Neural progenitor cell (in vitro differentiated cells): ENCODE data around the gene TREML4. TPM values are rescaled to one million over a fixed set of nuclear protein-coding genes. Genes with fewer than 3 reads are reported as not detected.

Source experiments
- DNase-seq: peaks from one replicate; pipeline ENCODE4 v3.0.0-alpha.2; 2016; ENCODE audit warnings: low spot score
- H2AFZ ChIP-seq: fragments of 200-600 bp; sonication (generic); replicated peaks from 2 replicates; pipeline ENCODE4 v1.6.1; 2016; ENCODE audit warnings: antibody characterized with exemption
- H3F3A ChIP-seq: fragments of 200-600 bp; sonication (generic); 2 replicates; pipeline ENCODE4 v1.6.1; 2016; ENCODE audit warnings: antibody characterized with exemption, low read depth
- H3K27ac ChIP-seq: fragments of 200-600 bp; sonication (generic); 2 replicates; pipeline ENCODE4 v1.5.1; 2016; ENCODE audit warnings: mild to moderate bottlenecking
- H3K27me3 ChIP-seq: fragments of 200-600 bp; sonication (generic); 2 replicates; pipeline ENCODE4 v1.6.1; 2016; ENCODE audit warnings: mild to moderate bottlenecking, moderate library complexity
- H3K36me3 ChIP-seq: fragments of 200-600 bp; sonication (generic); 2 replicates; pipeline ENCODE4 v1.5.1; 2016
- H3K4me1 ChIP-seq: fragments of 200-600 bp; sonication (generic); 2 replicates; pipeline ENCODE4 v1.6.1; 2016; ENCODE audit warnings: mixed run types
- H3K4me2 ChIP-seq: fragments of 200-600 bp; sonication (generic); 2 replicates; pipeline ENCODE4 v1.6.1; 2016
- H3K4me3 ChIP-seq: fragments of 200-600 bp; sonication (generic); 2 replicates; pipeline ENCODE4 v1.5.1; 2016
- H3K79me2 ChIP-seq: fragments of 200-600 bp; sonication (generic); 2 replicates; pipeline ENCODE4 v1.6.1; 2016; ENCODE audit warnings: low read depth
- H3K9ac ChIP-seq: fragments of 200-600 bp; sonication (generic); 2 replicates; pipeline ENCODE4 v1.6.1; 2016
- H3K9me3 ChIP-seq: fragments of 200-600 bp; sonication (generic); 2 replicates; pipeline ENCODE4 v1.5.1; 2016; ENCODE audit warnings: low read depth
- H4K20me1 ChIP-seq: fragments of 200-600 bp; sonication (generic); 2 replicates; pipeline ENCODE4 v1.6.1; 2016; ENCODE audit warnings: low read depth
- H3K27ac Mint-ChIP-seq: 3 replicates; pipeline ENCODE4 v1.8.0; 2021; ENCODE audit warnings: mixed read lengths
- H3K27me3 Mint-ChIP-seq: 2 replicates; pipeline ENCODE4 v1.8.0; 2022; ENCODE audit warnings: low read depth, mild to moderate bottlenecking, inconsistent platforms, moderate library complexity, mixed read lengths; ENCODE audit not compliant: insufficient read depth
- H3K36me3 Mint-ChIP-seq: 3 replicates; pipeline ENCODE4 v1.8.0; 2021; ENCODE audit warnings: mixed read lengths
- H3K4me1 Mint-ChIP-seq: 3 replicates; pipeline ENCODE4 v1.8.0; 2021; ENCODE audit warnings: mixed read lengths
- H3K4me3 Mint-ChIP-seq: 3 replicates; pipeline ENCODE4 v1.8.0; 2021; ENCODE audit warnings: mild to moderate bottlenecking, moderate library complexity, mixed read lengths
- H3K9me3 Mint-ChIP-seq: 3 replicates; pipeline ENCODE4 v1.8.0; 2020; ENCODE audit warnings: mixed read lengths
- EZH2 ChIP-seq: fragments of 200-600 bp; sonication (generic); IDR thresholded peaks from 2 replicates; pipeline ENCODE4 v1.6.1; 2017; ENCODE audit warnings: antibody characterized with exemption, mild to moderate bottlenecking, moderate library complexity
- EZH2phosphoT487 ChIP-seq: fragments of 200-600 bp; sonication (generic); IDR thresholded peaks from 2 replicates; pipeline ENCODE4 v1.6.1; 2017; ENCODE audit warnings: antibody characterized with exemption
- total RNA-seq: library from RNA; depleted of rRNA; stranded (reverse); fragments of >200 nt; gene quantifications from 2 replicates; pipeline ENCODE4 v1.2.3, GENCODE V29; 2015; ENCODE audit warnings: low replicate concordance
- TF ChIP-seq, protein P1 (sequence below): fragments of 200-600 bp; sonication (generic); IDR thresholded peaks from 2 replicates; pipeline ENCODE4 v1.5.1; 2017; ENCODE audit warnings: antibody characterized with exemption, mild to moderate bottlenecking

TREML4 gene
- total RNA-seq, 1 donor from 2014 or later, result not detected

DNA sequence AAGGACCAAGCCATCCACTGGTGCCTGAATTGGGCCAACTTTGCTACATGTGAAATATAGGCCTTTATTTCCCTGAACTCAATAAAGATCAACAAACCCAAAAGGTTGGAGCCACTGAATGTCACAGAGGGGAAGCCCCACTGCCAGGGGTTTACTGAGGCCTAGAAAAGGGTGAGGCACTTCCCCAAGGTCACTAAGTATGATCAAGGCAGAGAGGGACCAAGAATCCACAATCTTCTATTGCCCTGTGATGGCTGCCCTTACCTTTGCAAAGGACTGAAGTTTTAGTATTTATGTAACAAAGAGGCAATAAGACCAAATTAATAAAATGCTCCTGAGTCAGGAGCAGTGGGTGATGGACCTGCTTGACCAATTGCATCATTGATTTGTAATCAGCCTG lies 40.3 kb downstream of the TREML4 start:
- no peaks in the 10 kb centered on the region for H3F3A ChIP-seq
- Mint-ChIP-seq H3K27me3 (peaks cover 6% of the 10 kb centered on the region), H3K4me1 (no peaks in the 10 kb centered on the region), H3K36me3 (no peaks in the 10 kb centered on the region), H3K4me3 (no peak overlapping the region), H3K9me3 (peaks cover 4% of the 10 kb centered on the region), H3K27ac (no peak overlapping the region)
- no peak overlapping the region for H3K4me3 ChIP-seq
- H3K79me2 ChIP-seq, result no peaks in the 10 kb centered on the region
- H3K4me2 ChIP-seq, result no peak overlapping the region
- no peaks in the 10 kb centered on the region for H3K4me1 ChIP-seq
- no peak for DNase-seq
- no peak overlapping the region for H3K9ac ChIP-seq
- no peak overlapping the region for H3K27ac ChIP-seq
- TF ChIP-seq EZH2 (no peak), EZH2phosphoT487 (no peak)
- TF ChIP-seq, protein P1, sequence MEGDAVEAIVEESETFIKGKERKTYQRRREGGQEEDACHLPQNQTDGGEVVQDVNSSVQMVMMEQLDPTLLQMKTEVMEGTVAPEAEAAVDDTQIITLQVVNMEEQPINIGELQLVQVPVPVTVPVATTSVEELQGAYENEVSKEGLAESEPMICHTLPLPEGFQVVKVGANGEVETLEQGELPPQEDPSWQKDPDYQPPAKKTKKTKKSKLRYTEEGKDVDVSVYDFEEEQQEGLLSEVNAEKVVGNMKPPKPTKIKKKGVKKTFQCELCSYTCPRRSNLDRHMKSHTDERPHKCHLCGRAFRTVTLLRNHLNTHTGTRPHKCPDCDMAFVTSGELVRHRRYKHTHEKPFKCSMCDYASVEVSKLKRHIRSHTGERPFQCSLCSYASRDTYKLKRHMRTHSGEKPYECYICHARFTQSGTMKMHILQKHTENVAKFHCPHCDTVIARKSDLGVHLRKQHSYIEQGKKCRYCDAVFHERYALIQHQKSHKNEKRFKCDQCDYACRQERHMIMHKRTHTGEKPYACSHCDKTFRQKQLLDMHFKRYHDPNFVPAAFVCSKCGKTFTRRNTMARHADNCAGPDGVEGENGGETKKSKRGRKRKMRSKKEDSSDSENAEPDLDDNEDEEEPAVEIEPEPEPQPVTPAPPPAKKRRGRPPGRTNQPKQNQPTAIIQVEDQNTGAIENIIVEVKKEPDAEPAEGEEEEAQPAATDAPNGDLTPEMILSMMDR, result no peak
- H3K27me3 ChIP-seq, result no peaks in the 10 kb centered on the region
- no peaks in the 10 kb centered on the region for H3K9me3 ChIP-seq
- H2AFZ ChIP-seq, result no peak overlapping the region
- no peaks in the 10 kb centered on the region for H3K36me3 ChIP-seq
- H4K20me1 ChIP-seq, result no peaks in the 10 kb centered on the region

DNA sequence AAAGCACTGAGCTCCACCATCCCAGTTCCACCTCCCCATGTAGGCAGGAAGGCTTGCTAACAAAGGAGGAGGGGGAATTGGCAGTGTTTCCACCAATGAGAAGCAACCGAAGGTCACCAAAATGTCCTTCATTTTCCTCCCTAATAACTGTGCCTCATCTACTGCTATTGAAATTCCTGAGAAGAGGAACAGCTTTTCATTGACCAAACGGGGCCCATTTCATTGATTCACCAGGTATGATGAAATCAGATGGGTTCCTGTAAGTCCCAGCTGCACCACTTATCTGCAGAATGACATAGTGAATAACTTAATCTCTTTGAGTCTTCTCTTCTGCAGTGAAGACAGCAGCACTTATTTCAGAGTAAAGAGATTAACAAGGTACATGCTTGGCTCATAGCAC lies 41.0 kb downstream of the TREML4 start:
- Histone ChIP-seq H4K20me1 (no peaks in the 10 kb centered on the region), H3K9me3 (no peaks in the 10 kb centered on the region), H3K4me2 (no peak overlapping the region), H3K79me2 (no peaks in the 10 kb centered on the region), H3K27ac (no peak overlapping the region), H3K4me1 (no peaks in the 10 kb centered on the region), H2AFZ (no peak overlapping the region), H3F3A (no peaks in the 10 kb centered on the region), H3K4me3 (no peak overlapping the region), H3K36me3 (no peaks in the 10 kb centered on the region), H3K27me3 (no peaks in the 10 kb centered on the region), H3K9ac (no peak overlapping the region)
- no peaks in the 10 kb centered on the region for H3K9me3 Mint-ChIP-seq
- no peaks in the 10 kb centered on the region for H3K36me3 Mint-ChIP-seq
- H3K4me3 Mint-ChIP-seq, result no peak overlapping the region
- TF ChIP-seq EZH2phosphoT487, result no peak
- TF ChIP-seq, protein P1, result no peak
- TF ChIP-seq EZH2, result no peak
- H3K4me1 Mint-ChIP-seq, result no peaks in the 10 kb centered on the region
- peaks cover 6% of the 10 kb centered on the region for H3K27me3 Mint-ChIP-seq
- H3K27ac Mint-ChIP-seq, result no peak overlapping the region
- no peak for DNase-seq

DNA sequence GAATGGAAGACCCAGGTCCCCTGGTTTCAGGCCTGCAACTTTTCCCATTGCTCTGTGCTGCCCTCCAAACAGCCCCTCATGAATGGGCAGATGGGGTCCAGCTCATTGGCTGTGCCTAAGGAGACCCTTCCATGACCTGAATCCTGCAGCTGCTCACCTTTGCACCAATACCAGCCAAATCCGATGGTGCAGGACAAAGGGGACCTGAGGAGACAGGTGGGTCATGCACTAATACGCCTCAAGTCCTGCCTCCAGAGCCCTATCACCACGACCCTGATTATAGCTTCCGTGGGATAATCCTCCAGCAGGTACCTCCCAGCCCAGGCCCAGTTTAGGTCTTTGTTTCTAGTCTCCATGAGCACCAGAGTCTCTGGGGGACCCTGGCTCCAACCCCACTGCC lies 41.6 kb downstream of the TREML4 start:
- no peaks in the 10 kb centered on the region for H3F3A ChIP-seq
- Mint-ChIP-seq H3K36me3 (no peaks in the 10 kb centered on the region), H3K9me3 (no peaks in the 10 kb centered on the region), H3K4me3 (no peak overlapping the region), H3K27me3 (peaks cover 6% of the 10 kb centered on the region), H3K4me1 (no peaks in the 10 kb centered on the region), H3K27ac (no peak overlapping the region)
- no peaks in the 10 kb centered on the region for H3K27me3 ChIP-seq
- no peak overlapping the region for H2AFZ ChIP-seq
- no peak overlapping the region for H3K27ac ChIP-seq
- no peak for TF ChIP-seq EZH2phosphoT487
- TF ChIP-seq EZH2, result no peak
- TF ChIP-seq, protein P1, result no peak
- H3K36me3 ChIP-seq, result no peaks in the 10 kb centered on the region
- H3K9me3 ChIP-seq, result no peaks in the 10 kb centered on the region
- H3K9ac ChIP-seq, result no peak overlapping the region
- H3K4me2 ChIP-seq, result no peak overlapping the region
- no peaks in the 10 kb centered on the region for H4K20me1 ChIP-seq
- no peaks in the 10 kb centered on the region for H3K79me2 ChIP-seq
- H3K4me3 ChIP-seq, result no peak overlapping the region
- H3K4me1 ChIP-seq, result no peaks in the 10 kb centered on the region
- no peak for DNase-seq
